Panc1 (cell line): ENCODE data around the gene KAZALD1. TPM values are rescaled to one million over a fixed set of nuclear protein-coding genes. Genes with fewer than 3 reads are reported as not detected.

Experiments used
- ATAC-seq: fragments of 200-7000 bp; cut with Tn5 transposase; 2 replicates; pipeline ENCODE4 v1.9.1; 2020; ENCODE audit warnings: mild to moderate bottlenecking, moderate library complexity
- BruUV-seq: library from RNA; stranded (reverse); fragments of 400-500 nt; replicated peaks from 2 replicates; lab custom pipeline; 2021; lab: Mats Ljungman, UMichigan
- CTCF ChIA-PET: fragments of 300-600 bp; sonication (Branson Sonifier 250); formaldehyde crosslinking; loops from one replicate; lab custom pipeline; 2022; ENCODE audit warnings: antibody characterized with exemption; lab: Charles Lee
- POLR2A ChIA-PET: fragments of 300-600 bp; sonication (Branson Sonifier 250); formaldehyde crosslinking; loops from one replicate; lab custom pipeline; 2022; ENCODE audit warnings: antibody characterized with exemption; lab: Charles Lee
- DNase-seq: peaks from one replicate; pipeline ENCODE4 v3.0.0-alpha.2; 2010; ENCODE audit warnings: low read depth, low spot score
- H3K27ac ChIP-seq: 2 replicates; pipeline ENCODE4 v1.5.1; 2011; ENCODE audit warnings: mild to moderate bottlenecking, low read length, inconsistent platforms
- H3K27me3 ChIP-seq: fragments of 200-500 bp; sonication (Bioruptor generic); 2 replicates; pipeline ENCODE4 v1.6.0; 2014; ENCODE audit warnings: low read length, inconsistent platforms; ENCODE audit not compliant: control insufficient read depth, insufficient read depth
- H3K36me3 ChIP-seq: fragments of 200-500 bp; sonication (Bioruptor generic); 2 replicates; pipeline ENCODE4 v1.5.1; 2014; ENCODE audit warnings: inconsistent platforms, mild to moderate bottlenecking, low read length, moderate library complexity; ENCODE audit not compliant: control insufficient read depth, insufficient read depth
- H3K4me1 ChIP-seq: 2 replicates; pipeline ENCODE4 v1.5.1; 2011; ENCODE audit warnings: inconsistent platforms, mild to moderate bottlenecking, low read length, moderate library complexity; ENCODE audit not compliant: control insufficient read depth, insufficient read depth
- H3K4me3 ChIP-seq, 2 experiments: 2 replicates each; pipeline ENCODE4 v1.5.1; 2011 to 2012; ENCODE audit warnings: low read depth in 2 of 2, low read length in 2 of 2, mild to moderate bottlenecking in 2 of 2, inconsistent platforms in 1 of 2, moderate library complexity in 1 of 2
- H3K9me3 ChIP-seq: fragments of 200-500 bp; sonication (Bioruptor generic); 2 replicates; pipeline ENCODE4 v1.5.1; 2014; ENCODE audit warnings: low read depth, mild to moderate bottlenecking, inconsistent platforms, low read length, moderate library complexity; ENCODE audit not compliant: control insufficient read depth, insufficient read depth
- POLR2AphosphoS5 ChIP-seq: IDR thresholded peaks from 2 replicates; pipeline ENCODE4 v1.6.1; 2012; ENCODE audit warnings: mild to moderate bottlenecking, low read depth, low read length, moderate library complexity
- REST ChIP-seq, 2 experiments: IDR thresholded peaks; 2 replicates each; pipeline ENCODE4 v1.6.1; 2011 to 2012; ENCODE audit warnings: low read depth in 2 of 2, control low read depth in 1 of 2, low read length in 1 of 2, mild to moderate bottlenecking in 1 of 2, moderate library complexity in 1 of 2; ENCODE audit not compliant: insufficient read depth in 1 of 2
- SIN3A ChIP-seq: IDR thresholded peaks from 2 replicates; pipeline ENCODE4 v1.6.1; 2012; ENCODE audit warnings: low read depth, mild to moderate bottlenecking, low read length, moderate library complexity, borderline replicate concordance; ENCODE audit not compliant: insufficient read depth
- TCF7L2 ChIP-seq: IDR thresholded peaks from 2 replicates; pipeline ENCODE4 v1.6.1; 2011; ENCODE audit warnings: mild to moderate bottlenecking, low read depth, low read length, inconsistent platforms
- in situ Hi-C: cut with HindIII; loops from 2 replicates; pipeline ENCODE4 v1.10.0; 2016; ENCODE audit warnings: low sequenced_read_pairs, low pct_unique_long_range_greater_than_20kb
- intact Hi-C: fragments of 100-400 bp; cut with micrococcal nuclease; formaldehyde crosslinking; loops from one replicate; pipeline ENCODE4 v1.10.0; 2022; ENCODE audit not compliant: unreplicated experiment
- total RNA-seq: library from RNA; stranded (reverse); gene quantifications from one replicate; pipeline ENCODE4 v1.2.1, GENCODE V29; 2021; ENCODE audit not compliant: unreplicated experiment
- TF ChIP-seq, protein P1 (sequence below): fragments of 450-650 bp; IDR thresholded peaks from 2 replicates; pipeline ENCODE4 v1.5.1; 2017; ENCODE audit warnings: mild to moderate bottlenecking

Gene KAZALD1
- total RNA-seq, 1 experiment from 2014 or later, result 21.2 TPM

GRCh38 chr10:101076630-101077029, 14.8 kb downstream of the KAZALD1 start:
- H3K36me3 ChIP-seq, result no peaks in the 10 kb centered on the region
- in situ Hi-C loops (no loop called here), intact Hi-C loops (no loop called here)
- no peak for TF ChIP-seq SIN3A
- TF ChIP-seq, protein P1, sequence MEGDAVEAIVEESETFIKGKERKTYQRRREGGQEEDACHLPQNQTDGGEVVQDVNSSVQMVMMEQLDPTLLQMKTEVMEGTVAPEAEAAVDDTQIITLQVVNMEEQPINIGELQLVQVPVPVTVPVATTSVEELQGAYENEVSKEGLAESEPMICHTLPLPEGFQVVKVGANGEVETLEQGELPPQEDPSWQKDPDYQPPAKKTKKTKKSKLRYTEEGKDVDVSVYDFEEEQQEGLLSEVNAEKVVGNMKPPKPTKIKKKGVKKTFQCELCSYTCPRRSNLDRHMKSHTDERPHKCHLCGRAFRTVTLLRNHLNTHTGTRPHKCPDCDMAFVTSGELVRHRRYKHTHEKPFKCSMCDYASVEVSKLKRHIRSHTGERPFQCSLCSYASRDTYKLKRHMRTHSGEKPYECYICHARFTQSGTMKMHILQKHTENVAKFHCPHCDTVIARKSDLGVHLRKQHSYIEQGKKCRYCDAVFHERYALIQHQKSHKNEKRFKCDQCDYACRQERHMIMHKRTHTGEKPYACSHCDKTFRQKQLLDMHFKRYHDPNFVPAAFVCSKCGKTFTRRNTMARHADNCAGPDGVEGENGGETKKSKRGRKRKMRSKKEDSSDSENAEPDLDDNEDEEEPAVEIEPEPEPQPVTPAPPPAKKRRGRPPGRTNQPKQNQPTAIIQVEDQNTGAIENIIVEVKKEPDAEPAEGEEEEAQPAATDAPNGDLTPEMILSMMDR, result no peak
- no peak for TF ChIP-seq POLR2AphosphoS5
- TF ChIP-seq TCF7L2, result no peak
- TF ChIP-seq REST (IDR thresholded peaks at IDR 0.05; ENCODE audit: insufficient read depth in 1 of 2, low read depth in 2 of 2, low read length in 1 of 2), result no peak
- no peak for DNase-seq
- ChIA-PET POLR2A (no interaction called here), CTCF (interaction anchor here (1.2 kb wide), 1 partner anchor 19 kb away, joined by 6 read pairs; no protein-coding TSS in a partner anchor)
- no peaks in the 10 kb centered on the region for H3K9me3 ChIP-seq
- no peak overlapping the region for H3K27ac ChIP-seq
- BruUV-seq, result no TSS peak
- no peak for ATAC-seq
- H3K4me3 ChIP-seq, result no peak overlapping the region
- peaks cover 8% of the 10 kb centered on the region for H3K27me3 ChIP-seq
- H3K4me1 ChIP-seq, result no peaks in the 10 kb centered on the region

DNA sequence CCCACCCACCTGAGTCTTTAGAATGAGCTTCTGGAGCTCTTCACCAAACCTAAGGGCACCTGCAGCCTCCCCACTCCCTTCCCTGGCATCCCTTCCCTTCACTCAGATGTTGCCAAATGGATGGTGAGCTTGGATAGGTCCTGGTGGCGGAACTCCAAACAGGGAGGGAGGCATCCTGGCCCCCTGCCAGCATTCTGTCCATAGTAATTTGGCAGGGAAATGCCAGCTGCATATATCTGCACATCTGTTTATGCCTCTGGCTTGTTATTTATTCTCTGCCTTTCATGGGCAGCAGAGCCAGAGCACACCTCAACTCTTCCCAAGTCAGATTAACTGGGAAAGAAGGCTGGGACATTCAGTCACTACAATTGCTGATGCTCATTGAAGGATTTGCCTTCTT, 18.1 kb downstream of the KAZALD1 start:
- CTCF ChIA-PET, result interaction anchor here (0.6 to 1.2 kb wide), 3 partner anchors 12 to 1682 kb away, joined by 3 to 4 read pairs (median 3); no protein-coding TSS in a partner anchor
- Histone ChIP-seq H3K36me3 (no peaks in the 10 kb centered on the region), H3K27ac (no peak overlapping the region), H3K4me1 (no peaks in the 10 kb centered on the region), H3K4me3 (no peak overlapping the region), H3K27me3 (peaks cover 20% of the 10 kb centered on the region), H3K9me3 (no peaks in the 10 kb centered on the region)
- intact Hi-C loops (no loop called here), in situ Hi-C loops (no loop called here)
- no TSS peak for BruUV-seq
- DNase-seq (no peak), ATAC-seq (no peak)
- TF ChIP-seq, protein P1, result no peak
- TF ChIP-seq SIN3A, result no peak
- no peak for TF ChIP-seq REST (IDR thresholded peaks at IDR 0.05; ENCODE audit: insufficient read depth in 1 of 2, low read depth in 2 of 2, low read length in 1 of 2)
- TF ChIP-seq POLR2AphosphoS5, result no peak
- TF ChIP-seq TCF7L2, result no peak
- POLR2A ChIA-PET, result no interaction called here
